ENCODE measurements around the gene ZNF746. TPM values are rescaled to one million over a fixed set of nuclear protein-coding genes. Genes with fewer than 3 reads are reported as not detected.

ZNF746 gene
- total and polyA plus RNA-seq, 2 of the 13 experiments (the other 11 are each of a cell fraction or from before 2014, with no cell fraction given): 3.8 to 8.1 TPM

DNA sequence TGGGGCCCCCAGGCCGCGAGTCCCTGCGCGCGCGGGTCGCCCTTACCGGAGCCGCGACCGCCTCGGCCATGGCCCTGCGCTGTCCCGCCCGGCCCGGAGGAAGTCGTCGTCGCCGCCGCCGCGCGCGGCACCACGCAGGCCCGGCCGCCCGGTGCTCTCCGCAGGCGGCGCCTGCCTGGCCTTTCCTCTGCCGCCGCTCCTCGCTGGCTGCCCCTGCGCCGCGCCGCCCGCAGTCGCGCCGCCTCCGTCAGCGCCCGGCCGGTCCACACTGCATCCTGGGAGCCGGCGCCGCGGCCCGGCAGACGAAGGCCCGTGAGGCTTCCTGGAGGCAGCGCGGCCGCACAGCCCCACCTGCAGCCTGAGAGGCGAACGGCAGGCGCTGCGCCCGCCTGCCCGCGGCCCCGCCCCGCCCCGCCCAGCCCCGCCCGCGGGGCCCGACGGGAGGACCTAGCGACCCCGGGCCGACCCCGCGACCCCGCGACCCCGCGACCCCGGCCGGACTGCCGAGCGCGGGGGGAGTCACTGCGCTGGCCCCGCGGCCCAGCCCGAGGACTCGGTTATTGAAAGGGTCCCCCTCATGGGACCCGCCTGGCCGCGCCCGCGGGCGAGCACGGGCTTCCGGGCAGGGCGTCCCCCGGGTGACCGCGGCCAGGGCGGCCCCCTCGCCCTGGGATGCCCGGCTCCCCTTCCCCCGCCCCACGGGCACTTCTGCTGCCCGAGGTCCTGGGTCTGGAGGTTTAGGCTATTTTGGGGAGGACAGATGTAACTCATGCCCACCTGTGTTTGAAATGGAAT, at the start of gene ZNF746 (continued):
- TF ChIP-seq, protein P1, sequence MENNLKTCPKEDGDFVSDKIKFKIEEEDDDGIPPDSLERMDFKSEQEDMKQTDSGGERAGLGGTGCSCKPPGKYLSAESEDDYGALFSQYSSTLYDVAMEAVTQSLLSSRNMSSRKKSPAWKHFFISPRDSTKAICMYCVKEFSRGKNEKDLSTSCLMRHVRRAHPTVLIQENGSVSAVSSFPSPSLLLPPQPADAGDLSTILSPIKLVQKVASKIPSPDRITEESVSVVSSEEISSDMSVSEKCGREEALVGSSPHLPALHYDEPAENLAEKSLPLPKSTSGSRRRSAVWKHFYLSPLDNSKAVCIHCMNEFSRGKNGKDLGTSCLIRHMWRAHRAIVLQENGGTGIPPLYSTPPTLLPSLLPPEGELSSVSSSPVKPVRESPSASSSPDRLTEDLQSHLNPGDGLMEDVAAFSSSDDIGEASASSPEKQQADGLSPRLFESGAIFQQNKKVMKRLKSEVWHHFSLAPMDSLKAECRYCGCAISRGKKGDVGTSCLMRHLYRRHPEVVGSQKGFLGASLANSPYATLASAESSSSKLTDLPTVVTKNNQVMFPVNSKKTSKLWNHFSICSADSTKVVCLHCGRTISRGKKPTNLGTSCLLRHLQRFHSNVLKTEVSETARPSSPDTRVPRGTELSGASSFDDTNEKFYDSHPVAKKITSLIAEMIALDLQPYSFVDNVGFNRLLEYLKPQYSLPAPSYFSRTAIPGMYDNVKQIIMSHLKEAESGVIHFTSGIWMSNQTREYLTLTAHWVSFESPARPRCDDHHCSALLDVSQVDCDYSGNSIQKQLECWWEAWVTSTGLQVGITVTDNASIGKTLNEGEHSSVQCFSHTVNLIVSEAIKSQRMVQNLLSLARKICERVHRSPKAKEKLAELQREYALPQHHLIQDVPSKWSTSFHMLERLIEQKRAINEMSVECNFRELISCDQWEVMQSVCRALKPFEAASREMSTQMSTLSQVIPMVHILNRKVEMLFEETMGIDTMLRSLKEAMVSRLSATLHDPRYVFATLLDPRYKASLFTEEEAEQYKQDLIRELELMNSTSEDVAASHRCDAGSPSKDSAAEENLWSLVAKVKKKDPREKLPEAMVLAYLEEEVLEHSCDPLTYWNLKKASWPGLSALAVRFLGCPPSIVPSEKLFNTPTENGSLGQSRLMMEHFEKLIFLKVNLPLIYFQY (CRISPR knock-in tag; IDR thresholded peaks at IDR 0.05; ENCODE audit: borderline replicate concordance): peak; percentile 38; the same call in 1 of the 2 replicates
- TF ChIP-seq ZBTB1 (CRISPR knock-in tag; IDR thresholded peaks at IDR 0.05; ENCODE audit: borderline replicate concordance) (no peak), CCDC6 (CRISPR knock-in tag; IDR thresholded peaks at IDR 0.05) (peak; percentile 43; the same call in 1 of the 2 replicates), NFIB (CRISPR knock-in tag; IDR thresholded peaks at IDR 0.05; ENCODE audit: borderline replicate concordance) (no peak), ZNF781 (CRISPR knock-in tag; IDR thresholded peaks at IDR 0.05; ENCODE audit: borderline replicate concordance, not compliant biosample characterization) (no peak), RARG (CRISPR knock-in tag; IDR thresholded peaks at IDR 0.05; ENCODE audit: low read depth) (no peak), ZSCAN25 (CRISPR knock-in tag; IDR thresholded peaks at IDR 0.05) (no peak), ZSCAN21 (CRISPR knock-in tag; IDR thresholded peaks at IDR 0.05; ENCODE audit: borderline replicate concordance) (0 out of 2 replicates have a peak, but pooled peaks have one; percentile 46)
- TF ChIP-seq, protein P2, sequence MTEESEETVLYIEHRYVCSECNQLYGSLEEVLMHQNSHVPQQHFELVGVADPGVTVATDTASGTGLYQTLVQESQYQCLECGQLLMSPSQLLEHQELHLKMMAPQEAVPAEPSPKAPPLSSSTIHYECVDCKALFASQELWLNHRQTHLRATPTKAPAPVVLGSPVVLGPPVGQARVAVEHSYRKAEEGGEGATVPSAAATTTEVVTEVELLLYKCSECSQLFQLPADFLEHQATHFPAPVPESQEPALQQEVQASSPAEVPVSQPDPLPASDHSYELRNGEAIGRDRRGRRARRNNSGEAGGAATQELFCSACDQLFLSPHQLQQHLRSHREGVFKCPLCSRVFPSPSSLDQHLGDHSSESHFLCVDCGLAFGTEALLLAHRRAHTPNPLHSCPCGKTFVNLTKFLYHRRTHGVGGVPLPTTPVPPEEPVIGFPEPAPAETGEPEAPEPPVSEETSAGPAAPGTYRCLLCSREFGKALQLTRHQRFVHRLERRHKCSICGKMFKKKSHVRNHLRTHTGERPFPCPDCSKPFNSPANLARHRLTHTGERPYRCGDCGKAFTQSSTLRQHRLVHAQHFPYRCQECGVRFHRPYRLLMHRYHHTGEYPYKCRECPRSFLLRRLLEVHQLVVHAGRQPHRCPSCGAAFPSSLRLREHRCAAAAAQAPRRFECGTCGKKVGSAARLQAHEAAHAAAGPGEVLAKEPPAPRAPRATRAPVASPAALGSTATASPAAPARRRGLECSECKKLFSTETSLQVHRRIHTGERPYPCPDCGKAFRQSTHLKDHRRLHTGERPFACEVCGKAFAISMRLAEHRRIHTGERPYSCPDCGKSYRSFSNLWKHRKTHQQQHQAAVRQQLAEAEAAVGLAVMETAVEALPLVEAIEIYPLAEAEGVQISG (CRISPR knock-in tag; IDR thresholded peaks at IDR 0.05): peak; percentile 95
- TF ChIP-seq, protein P3, sequence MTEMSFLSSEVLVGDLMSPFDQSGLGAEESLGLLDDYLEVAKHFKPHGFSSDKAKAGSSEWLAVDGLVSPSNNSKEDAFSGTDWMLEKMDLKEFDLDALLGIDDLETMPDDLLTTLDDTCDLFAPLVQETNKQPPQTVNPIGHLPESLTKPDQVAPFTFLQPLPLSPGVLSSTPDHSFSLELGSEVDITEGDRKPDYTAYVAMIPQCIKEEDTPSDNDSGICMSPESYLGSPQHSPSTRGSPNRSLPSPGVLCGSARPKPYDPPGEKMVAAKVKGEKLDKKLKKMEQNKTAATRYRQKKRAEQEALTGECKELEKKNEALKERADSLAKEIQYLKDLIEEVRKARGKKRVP (CRISPR knock-in tag; IDR thresholded peaks at IDR 0.05): no peak
- TF ChIP-seq, protein P4, sequence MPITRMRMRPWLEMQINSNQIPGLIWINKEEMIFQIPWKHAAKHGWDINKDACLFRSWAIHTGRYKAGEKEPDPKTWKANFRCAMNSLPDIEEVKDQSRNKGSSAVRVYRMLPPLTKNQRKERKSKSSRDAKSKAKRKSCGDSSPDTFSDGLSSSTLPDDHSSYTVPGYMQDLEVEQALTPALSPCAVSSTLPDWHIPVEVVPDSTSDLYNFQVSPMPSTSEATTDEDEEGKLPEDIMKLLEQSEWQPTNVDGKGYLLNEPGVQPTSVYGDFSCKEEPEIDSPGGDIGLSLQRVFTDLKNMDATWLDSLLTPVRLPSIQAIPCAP (CRISPR knock-in tag; IDR thresholded peaks at IDR 0.05; ENCODE audit: low read depth): no peak
- TF ChIP-seq, protein P5, sequence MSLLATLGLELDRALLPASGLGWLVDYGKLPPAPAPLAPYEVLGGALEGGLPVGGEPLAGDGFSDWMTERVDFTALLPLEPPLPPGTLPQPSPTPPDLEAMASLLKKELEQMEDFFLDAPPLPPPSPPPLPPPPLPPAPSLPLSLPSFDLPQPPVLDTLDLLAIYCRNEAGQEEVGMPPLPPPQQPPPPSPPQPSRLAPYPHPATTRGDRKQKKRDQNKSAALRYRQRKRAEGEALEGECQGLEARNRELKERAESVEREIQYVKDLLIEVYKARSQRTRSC (CRISPR knock-in tag; IDR thresholded peaks at IDR 0.05; ENCODE audit: low read depth): no peak
